HEK293 (cell line): ENCODE results near the gene MUTYH.

Experiments
- CTCF ChIA-PET: fragments of 350-600 bp; formaldehyde crosslinking; extraction: SDS; loops from one replicate; lab custom pipeline; 2021; ENCODE audit warnings: antibody characterized with exemption; lab: Yijun Ruan, JAX
- POLR2A ChIA-PET: fragments of 300-600 bp; formaldehyde crosslinking; extraction: SDS; loops from one replicate; lab custom pipeline; 2020; ENCODE audit warnings: antibody characterized with exemption, inconsistent platforms; lab: Yijun Ruan, JAX
- H3K27ac ChIP-seq: fragments of 200-500 bp; sonication (Bioruptor generic); 2 replicates; pipeline ENCODE4 v1.5.1; 2014; ENCODE audit warnings: low read depth, low read length, control low read depth, inconsistent platforms; ENCODE audit errors: extremely low read depth
- H3K36me3 ChIP-seq, 2 experiments: fragments of 200-500 bp in 1 of 2; sonication (Bioruptor generic) in 1 of 2; 1 replicate in 1 of 2; 2 replicates in 1 of 2; pipeline ENCODE4 v1.5.1; 2014 to 2017; ENCODE audit warnings: inconsistent platforms in 2 of 2, low read length in 2 of 2; ENCODE audit not compliant: control insufficient read depth in 2 of 2, insufficient read depth in 1 of 2
- H3K4me1 ChIP-seq: fragments of 200-500 bp; sonication (Bioruptor generic); 2 replicates; pipeline ENCODE4 v1.5.1; 2014; ENCODE audit warnings: mild to moderate bottlenecking, low read length, inconsistent platforms; ENCODE audit not compliant: control insufficient read depth, insufficient read depth
- H3K4me3 ChIP-seq: 2 replicates; pipeline ENCODE4 v1.5.1; 2011; ENCODE audit warnings: low read depth, mild to moderate bottlenecking, control low read depth, low read length, moderate library complexity
- H3K9me3 ChIP-seq: fragments of 200-500 bp; sonication (Bioruptor generic); 2 replicates; pipeline ENCODE4 v1.5.1; 2014; ENCODE audit warnings: low read depth, low read length, inconsistent platforms; ENCODE audit not compliant: control insufficient read depth, insufficient read depth
- GLIS2 ChIP-seq: fragments of 450-650 bp; formaldehyde crosslinking; IDR thresholded peaks from 2 replicates; pipeline ENCODE4 v1.5.1; 2016; ENCODE audit warnings: missing biosample characterization, missing genetic modification characterization
- HOXA7 ChIP-seq: sonication (generic); formaldehyde crosslinking; IDR thresholded peaks from 2 replicates; pipeline ENCODE4 v1.8.1; 2022; ENCODE audit warnings: missing genetic modification reagents, borderline replicate concordance
- MYNN ChIP-seq: fragments of 450-650 bp; formaldehyde crosslinking; IDR thresholded peaks from 2 replicates; pipeline ENCODE4 v1.5.1; 2016; ENCODE audit warnings: missing biosample characterization, missing genetic modification characterization, borderline replicate concordance
- SETDB1 ChIP-seq: IDR thresholded peaks from one replicate; pipeline ENCODE4 v1.6.1; 2017; ENCODE audit warnings: mild to moderate bottlenecking, low read length, moderate library complexity, mixed read lengths; ENCODE audit not compliant: insufficient read length
- ZBTB20 ChIP-seq: fragments of 450-650 bp; formaldehyde crosslinking; IDR thresholded peaks from 2 replicates; pipeline ENCODE4 v1.5.1; 2016; ENCODE audit warnings: missing biosample characterization, missing genetic modification characterization
- ZFHX2 ChIP-seq: fragments of 450-650 bp; formaldehyde crosslinking; conservative IDR thresholded peaks from 2 replicates; pipeline ENCODE4 v1.5.1; 2016; ENCODE audit warnings: missing biosample characterization, missing genetic modification characterization
- ZNF184 ChIP-seq: fragments of 450-650 bp; IDR thresholded peaks from 2 replicates; pipeline ENCODE4 v1.5.1; 2018; ENCODE audit warnings: missing biosample characterization, mild to moderate bottlenecking, missing genetic modification characterization
- ZNF202 ChIP-seq: fragments of 450-650 bp; formaldehyde crosslinking; IDR thresholded peaks from 2 replicates; pipeline ENCODE4 v1.5.1; 2016; ENCODE audit warnings: missing biosample characterization, missing genetic modification characterization, borderline replicate concordance
- ZNF354C ChIP-seq: fragments of 450-650 bp; formaldehyde crosslinking; IDR thresholded peaks from 2 replicates; pipeline ENCODE4 v1.5.1; 2016; ENCODE audit warnings: missing biosample characterization, missing genetic modification characterization, low read depth, borderline replicate concordance
- ZNF558 ChIP-seq: fragments of 450-650 bp; formaldehyde crosslinking; IDR thresholded peaks from 2 replicates; pipeline ENCODE4 v1.5.1; 2016; ENCODE audit warnings: missing biosample characterization, missing genetic modification characterization
- ZNF596 ChIP-seq: fragments of 450-650 bp; IDR thresholded peaks from 2 replicates; pipeline ENCODE4 v1.5.0; 2018; ENCODE audit warnings: missing biosample characterization, mild to moderate bottlenecking, missing genetic modification characterization, moderate library complexity
- ZNF658 ChIP-seq: fragments of 450-650 bp; formaldehyde crosslinking; IDR thresholded peaks from 2 replicates; pipeline ENCODE4; 2016; ENCODE audit warnings: missing biosample characterization, missing genetic modification characterization
- TF ChIP-seq, protein P1 (sequence below): fragments of 450-650 bp; formaldehyde crosslinking; IDR thresholded peaks from 2 replicates; pipeline ENCODE4 v1.5.1; 2016; ENCODE audit warnings: missing biosample characterization, missing genetic modification characterization, borderline replicate concordance
- TF ChIP-seq, protein P2 (sequence below): fragments of 450-650 bp; formaldehyde crosslinking; IDR thresholded peaks from 2 replicates; pipeline ENCODE4 v1.5.1; 2017; ENCODE audit warnings: missing biosample characterization, missing genetic modification characterization
- TF ChIP-seq, protein P3 (sequence below): fragments of 450-650 bp; formaldehyde crosslinking; IDR thresholded peaks from 2 replicates; pipeline ENCODE4 v1.5.1; 2016; ENCODE audit warnings: missing biosample characterization, missing genetic modification characterization

Gene MUTYH

DNA sequence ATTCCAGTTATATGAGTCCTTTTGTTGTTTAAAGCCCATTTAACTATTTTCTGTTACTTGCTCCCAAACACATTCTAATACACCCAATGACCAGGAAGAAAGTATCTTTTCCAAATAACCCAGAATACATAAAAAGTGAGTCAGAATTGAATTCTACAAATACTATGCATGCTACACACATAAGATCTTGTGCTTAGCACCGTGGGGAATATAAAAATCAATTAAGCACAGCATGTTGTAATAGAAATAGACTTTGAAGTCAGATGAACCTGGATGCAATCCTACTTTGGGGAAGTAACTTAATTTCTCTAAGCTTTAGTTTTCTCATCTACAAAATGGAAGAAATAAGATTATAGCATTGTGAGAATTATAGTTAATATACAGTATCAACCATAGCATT, 40.5 kb upstream of the MUTYH start (continued):
- TF ChIP-seq, protein P1, sequence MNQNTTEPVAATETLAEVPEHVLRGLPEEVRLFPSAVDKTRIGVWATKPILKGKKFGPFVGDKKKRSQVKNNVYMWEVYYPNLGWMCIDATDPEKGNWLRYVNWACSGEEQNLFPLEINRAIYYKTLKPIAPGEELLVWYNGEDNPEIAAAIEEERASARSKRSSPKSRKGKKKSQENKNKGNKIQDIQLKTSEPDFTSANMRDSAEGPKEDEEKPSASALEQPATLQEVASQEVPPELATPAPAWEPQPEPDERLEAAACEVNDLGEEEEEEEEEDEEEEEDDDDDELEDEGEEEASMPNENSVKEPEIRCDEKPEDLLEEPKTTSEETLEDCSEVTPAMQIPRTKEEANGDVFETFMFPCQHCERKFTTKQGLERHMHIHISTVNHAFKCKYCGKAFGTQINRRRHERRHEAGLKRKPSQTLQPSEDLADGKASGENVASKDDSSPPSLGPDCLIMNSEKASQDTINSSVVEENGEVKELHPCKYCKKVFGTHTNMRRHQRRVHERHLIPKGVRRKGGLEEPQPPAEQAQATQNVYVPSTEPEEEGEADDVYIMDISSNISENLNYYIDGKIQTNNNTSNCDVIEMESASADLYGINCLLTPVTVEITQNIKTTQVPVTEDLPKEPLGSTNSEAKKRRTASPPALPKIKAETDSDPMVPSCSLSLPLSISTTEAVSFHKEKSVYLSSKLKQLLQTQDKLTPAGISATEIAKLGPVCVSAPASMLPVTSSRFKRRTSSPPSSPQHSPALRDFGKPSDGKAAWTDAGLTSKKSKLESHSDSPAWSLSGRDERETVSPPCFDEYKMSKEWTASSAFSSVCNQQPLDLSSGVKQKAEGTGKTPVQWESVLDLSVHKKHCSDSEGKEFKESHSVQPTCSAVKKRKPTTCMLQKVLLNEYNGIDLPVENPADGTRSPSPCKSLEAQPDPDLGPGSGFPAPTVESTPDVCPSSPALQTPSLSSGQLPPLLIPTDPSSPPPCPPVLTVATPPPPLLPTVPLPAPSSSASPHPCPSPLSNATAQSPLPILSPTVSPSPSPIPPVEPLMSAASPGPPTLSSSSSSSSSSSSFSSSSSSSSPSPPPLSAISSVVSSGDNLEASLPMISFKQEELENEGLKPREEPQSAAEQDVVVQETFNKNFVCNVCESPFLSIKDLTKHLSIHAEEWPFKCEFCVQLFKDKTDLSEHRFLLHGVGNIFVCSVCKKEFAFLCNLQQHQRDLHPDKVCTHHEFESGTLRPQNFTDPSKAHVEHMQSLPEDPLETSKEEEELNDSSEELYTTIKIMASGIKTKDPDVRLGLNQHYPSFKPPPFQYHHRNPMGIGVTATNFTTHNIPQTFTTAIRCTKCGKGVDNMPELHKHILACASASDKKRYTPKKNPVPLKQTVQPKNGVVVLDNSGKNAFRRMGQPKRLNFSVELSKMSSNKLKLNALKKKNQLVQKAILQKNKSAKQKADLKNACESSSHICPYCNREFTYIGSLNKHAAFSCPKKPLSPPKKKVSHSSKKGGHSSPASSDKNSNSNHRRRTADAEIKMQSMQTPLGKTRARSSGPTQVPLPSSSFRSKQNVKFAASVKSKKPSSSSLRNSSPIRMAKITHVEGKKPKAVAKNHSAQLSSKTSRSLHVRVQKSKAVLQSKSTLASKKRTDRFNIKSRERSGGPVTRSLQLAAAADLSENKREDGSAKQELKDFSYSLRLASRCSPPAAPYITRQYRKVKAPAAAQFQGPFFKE (tag by site-specific recombination): no peak
- TF ChIP-seq ZNF354C (tag by site-specific recombination) (no peak), HOXA7 (CRISPR knock-in tag) (no peak)

DNA sequence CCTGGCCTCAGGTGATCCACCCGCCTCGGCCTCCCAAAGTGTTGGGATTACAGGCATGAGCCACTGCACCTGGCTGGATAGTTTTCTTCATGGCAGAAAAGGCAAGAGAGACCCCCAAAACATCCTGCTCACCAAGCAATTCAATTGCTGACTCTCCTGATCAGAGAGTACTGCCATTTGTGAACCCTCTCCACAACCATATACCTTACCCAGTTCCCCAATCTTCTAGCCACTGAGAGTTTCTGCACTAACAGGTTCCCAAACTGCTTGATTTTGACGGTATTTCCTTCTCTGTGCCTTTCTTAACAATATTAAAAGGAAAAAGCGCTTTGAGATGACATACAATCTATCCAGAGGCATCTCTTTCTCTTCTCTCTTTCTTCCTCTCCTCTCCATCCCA, 39.9 kb upstream of the MUTYH start:
- Histone ChIP-seq H3K36me3 (no peaks in the 10 kb centered on the region), H3K4me3 (no peak overlapping the region), H3K27ac (no peak overlapping the region), H3K9me3 (no peaks in the 10 kb centered on the region), H3K4me1 (peaks cover 3% of the 10 kb centered on the region; the same call in 1 of the 2 replicates)
- TF ChIP-seq ZBTB20: no peak
- no peak for TF ChIP-seq ZNF658
- TF ChIP-seq MYNN (tag by site-specific recombination): no peak
- TF ChIP-seq, protein P2, sequence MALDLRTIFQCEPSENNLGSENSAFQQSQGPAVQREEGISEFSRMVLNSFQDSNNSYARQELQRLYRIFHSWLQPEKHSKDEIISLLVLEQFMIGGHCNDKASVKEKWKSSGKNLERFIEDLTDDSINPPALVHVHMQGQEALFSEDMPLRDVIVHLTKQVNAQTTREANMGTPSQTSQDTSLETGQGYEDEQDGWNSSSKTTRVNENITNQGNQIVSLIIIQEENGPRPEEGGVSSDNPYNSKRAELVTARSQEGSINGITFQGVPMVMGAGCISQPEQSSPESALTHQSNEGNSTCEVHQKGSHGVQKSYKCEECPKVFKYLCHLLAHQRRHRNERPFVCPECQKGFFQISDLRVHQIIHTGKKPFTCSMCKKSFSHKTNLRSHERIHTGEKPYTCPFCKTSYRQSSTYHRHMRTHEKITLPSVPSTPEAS: no peak
- TF ChIP-seq ZNF202 (tag by site-specific recombination): no peak
- no peak for TF ChIP-seq ZFHX2 (tag by site-specific recombination)
- no peak for TF ChIP-seq ZNF596 (tag by site-specific recombination)
- TF ChIP-seq ZNF184 (tag by site-specific recombination): no peak
- TF ChIP-seq, protein P3, sequence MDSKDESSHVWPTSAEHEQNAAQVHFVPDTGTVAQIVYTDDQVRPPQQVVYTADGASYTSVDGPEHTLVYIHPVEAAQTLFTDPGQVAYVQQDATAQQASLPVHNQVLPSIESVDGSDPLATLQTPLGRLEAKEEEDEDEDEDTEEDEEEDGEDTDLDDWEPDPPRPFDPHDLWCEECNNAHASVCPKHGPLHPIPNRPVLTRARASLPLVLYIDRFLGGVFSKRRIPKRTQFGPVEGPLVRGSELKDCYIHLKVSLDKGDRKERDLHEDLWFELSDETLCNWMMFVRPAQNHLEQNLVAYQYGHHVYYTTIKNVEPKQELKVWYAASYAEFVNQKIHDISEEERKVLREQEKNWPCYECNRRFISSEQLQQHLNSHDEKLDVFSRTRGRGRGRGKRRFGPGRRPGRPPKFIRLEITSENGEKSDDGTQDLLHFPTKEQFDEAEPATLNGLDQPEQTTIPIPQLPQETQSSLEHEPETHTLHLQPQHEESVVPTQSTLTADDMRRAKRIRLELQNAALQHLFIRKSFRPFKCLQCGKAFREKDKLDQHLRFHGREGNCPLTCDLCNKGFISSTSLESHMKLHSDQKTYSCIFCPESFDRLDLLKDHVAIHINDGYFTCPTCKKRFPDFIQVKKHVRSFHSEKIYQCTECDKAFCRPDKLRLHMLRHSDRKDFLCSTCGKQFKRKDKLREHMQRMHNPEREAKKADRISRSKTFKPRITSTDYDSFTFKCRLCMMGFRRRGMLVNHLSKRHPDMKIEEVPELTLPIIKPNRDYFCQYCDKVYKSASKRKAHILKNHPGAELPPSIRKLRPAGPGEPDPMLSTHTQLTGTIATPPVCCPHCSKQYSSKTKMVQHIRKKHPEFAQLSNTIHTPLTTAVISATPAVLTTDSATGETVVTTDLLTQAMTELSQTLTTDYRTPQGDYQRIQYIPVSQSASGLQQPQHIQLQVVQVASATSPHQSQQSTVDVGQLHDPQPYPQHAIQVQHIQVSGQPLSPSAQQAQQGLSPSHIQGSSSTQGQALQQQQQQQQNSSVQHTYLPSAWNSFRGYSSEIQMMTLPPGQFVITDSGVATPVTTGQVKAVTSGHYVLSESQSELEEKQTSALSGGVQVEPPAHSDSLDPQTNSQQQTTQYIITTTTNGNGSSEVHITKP: no peak
- ChIA-PET POLR2A (no interaction called here), CTCF (interaction anchor here (0.8 kb wide), 1 partner anchor 20 kb away, joined by 5 read pairs; no protein-coding TSS in a partner anchor)

DNA sequence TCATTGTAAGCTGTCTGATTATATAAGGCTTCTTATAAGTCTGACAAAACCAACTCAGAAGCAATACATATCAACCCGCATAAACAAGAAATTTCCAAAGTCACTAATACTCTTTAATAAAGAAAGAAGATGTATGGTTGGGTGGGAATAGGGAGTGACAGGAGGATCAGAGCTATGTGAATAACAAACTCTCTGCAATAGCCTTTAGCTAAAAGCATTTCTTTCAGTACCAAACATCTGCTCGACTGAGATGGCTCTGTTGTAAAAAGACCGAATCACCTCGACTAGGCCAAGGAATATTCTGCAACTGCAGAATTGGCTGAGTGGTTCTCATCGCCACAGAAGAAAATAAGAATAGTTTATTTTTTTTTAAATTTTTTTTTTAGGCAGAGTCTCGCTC, 39.3 kb upstream of the MUTYH start:
- CTCF ChIA-PET: interaction anchor here (0.6 to 0.8 kb wide), 2 partner anchors 19 to 130 kb away, joined by 3 to 5 read pairs; no protein-coding TSS in a partner anchor

More for the DNA sequence above, 39.3 kb upstream of the MUTYH start:
- H3K4me3 ChIP-seq: no peak overlapping the region
- H3K9me3 ChIP-seq: no peaks in the 10 kb centered on the region
- H3K27ac ChIP-seq: no peak overlapping the region
- POLR2A ChIA-PET: interaction anchor here (1.2 kb wide), 1 partner anchor 142 kb away, joined by 3 read pairs; the partner anchor contains the start of gene PRDX1
- H3K4me1 ChIP-seq: peaks cover 3% of the 10 kb centered on the region; the same call in 1 of the 2 replicates
- no peaks in the 10 kb centered on the region for H3K36me3 ChIP-seq
- TF ChIP-seq GLIS2 (tag by site-specific recombination): no peak
- TF ChIP-seq ZNF558 (tag by site-specific recombination): no peak
- no peak for TF ChIP-seq SETDB1
